AG08396 (cell line): Measurements from ENCODE around the gene NDUFS3.
"Not testable (repeated sequence)": the region's sequence is repeated elsewhere in the genome, so short reads cannot be mapped to it uniquely, and the experiment has no call there.

Experiments
- DNase-seq: peaks from one replicate; pipeline ENCODE4 v3.0.0; 2012; ENCODE audit warnings: low spot score, mixed read lengths

The NDUFS3 gene

GRCh38 chr11:47560426-47560825, 18.4 kb upstream of the NDUFS3 start:
- DNase-seq = no peak

- not testable (repeated sequence) for DNase-seq
These were observed 16.5 kb upstream of the NDUFS3 start for GRCh38 chr11:47562393-47562792.

GRCh38 chr11:47564366-47564765, 14.5 kb upstream of the NDUFS3 start:
- not testable (repeated sequence) for DNase-seq

GRCh38 chr11:47564933-47565339, 13.9 kb upstream of the NDUFS3 start:
- peak; percentile 2 for DNase-seq

GRCh38 chr11:47565340-47566148, 13.3 kb upstream of the NDUFS3 start, which contains the start of gene PTPMT1:
TSS of gene PTPMT1 (plus strand) at chr11:47565599. CDS start at chr11:47565623, 24 bp downstream.
- DNase-seq = peak; percentile 90

- no peak for DNase-seq
These were observed 12.7 kb upstream of the NDUFS3 start for GRCh38 chr11:47566149-47566698.

- DNase-seq = no peak
These were observed 9.2 kb upstream of the NDUFS3 start for GRCh38 chr11:47569646-47570045.

GRCh38 chr11:47570651-47571356, 8.1 kb upstream of the NDUFS3 start:
- DNase-seq = no peak

- no peak for DNase-seq
These were observed 7.5 kb upstream of the NDUFS3 start for GRCh38 chr11:47571357-47571729.

GRCh38 chr11:47571895-47572294, 7.0 kb upstream of the NDUFS3 start:
- peak; percentile 77 for DNase-seq

- DNase-seq = no peak
These were observed 6.1 kb upstream of the NDUFS3 start for GRCh38 chr11:47572715-47573255.

GRCh38 chr11:47573321-47573720, 5.6 kb upstream of the NDUFS3 start:
- no peak for DNase-seq

- no peak for DNase-seq
These were observed 1.3 kb upstream of the NDUFS3 start for GRCh38 chr11:47577460-47578041.

GRCh38 chr11:47583844-47584243, 5.0 kb downstream of the NDUFS3 start:
- DNase-seq = no peak

- no peak for DNase-seq
These were observed 7.4 kb downstream of the NDUFS3 start, which contains the start of gene FAM180B for GRCh38 chr11:47586098-47586855. TSS of gene FAM180B (plus strand) at chr11:47586678. CDS start at chr11:47586769, 91 bp downstream.

- no peak for DNase-seq
These were observed 8.3 kb downstream of the NDUFS3 start for GRCh38 chr11:47587039-47587716.

- no peak for DNase-seq
These were observed 9.0 kb downstream of the NDUFS3 start for GRCh38 chr11:47587723-47588326.

- DNase-seq = no peak
These were observed 10.2 kb downstream of the NDUFS3 start for GRCh38 chr11:47589118-47589517.

- DNase-seq = no peak
These were observed 10.7 kb downstream of the NDUFS3 start for GRCh38 chr11:47589584-47589976.
